ENCODE measurements around the gene TM4SF18.
A peak's percentile ranks its signal among the peaks of the same experiment; 100 is the strongest.
"Not testable (repeated sequence)": the region's sequence is repeated elsewhere in the genome, so short reads cannot be mapped to it uniquely, and the experiment has no call there.

Gene TM4SF18

GRCh38 chr3:149333176-149333859 is at the start of gene TM4SF18:
Gene TM4SF18 (minus strand): TSS chr3:149333636. CDS start chr3:149333382, 254 bp downstream.
- Histone ChIP-seq H3K4me1 (ENCODE audit: control insufficient read depth in 1 of 2, insufficient read depth in 2 of 2, low read length in 2 of 2) (no peaks in the 10 kb centered on the region), H3K9me3 (ENCODE audit: control insufficient read depth in 1 of 2, low read length in 2 of 2) (no peaks in the 10 kb centered on the region), H3K27ac (ENCODE audit: low read length) (peak within 1 kb of the TSS; percentile 36), H3K4me3 (ENCODE audit: low read depth in 1 of 2, low read length in 2 of 2) (no peak within 1 kb of the TSS), H3K36me3 (ENCODE audit: control insufficient read depth in 1 of 2, insufficient read depth in 2 of 2, low read length in 2 of 2) (no peaks in the 10 kb centered on the region), H3K27me3 (ENCODE audit: low read depth, low read length) (no peaks in the 10 kb centered on the region)

- H3K27me3 ChIP-seq (ENCODE audit: low read depth, low read length): no peaks in the 10 kb centered on the region
- peaks cover 0 to 4% of the 10 kb centered on the region in 2 donors for H3K36me3 ChIP-seq (ENCODE audit: control insufficient read depth in 1 of 2, insufficient read depth in 2 of 2, low read length in 2 of 2)
- H3K4me1 ChIP-seq (ENCODE audit: control insufficient read depth in 1 of 2, insufficient read depth in 2 of 2, low read length in 2 of 2): peaks cover 5 to 22% of the 10 kb centered on the region in 2 donors
- H3K4me3 ChIP-seq (ENCODE audit: low read depth in 1 of 2, low read length in 2 of 2): no peak overlapping the region
- no peaks in the 10 kb centered on the region for H3K9me3 ChIP-seq (ENCODE audit: control insufficient read depth in 1 of 2, low read length in 2 of 2)
- H3K27ac ChIP-seq (ENCODE audit: low read length): no peak overlapping the region
Measured at GRCh38 chr3:149382518-149382917, 49.1 kb upstream of the TM4SF18 start.

GRCh38 chr3:149382101-149382467 is 48.6 kb upstream of the TM4SF18 start:
- Histone ChIP-seq H3K4me1 (ENCODE audit: control insufficient read depth in 1 of 2, insufficient read depth in 2 of 2, low read length in 2 of 2) (peaks cover 5 to 22% of the 10 kb centered on the region in 2 donors), H3K36me3 (ENCODE audit: control insufficient read depth in 1 of 2, insufficient read depth in 2 of 2, low read length in 2 of 2) (peaks cover 0 to 4% of the 10 kb centered on the region in 2 donors), H3K4me3 (ENCODE audit: low read depth in 1 of 2, low read length in 2 of 2) (no peak overlapping the region), H3K9me3 (ENCODE audit: control insufficient read depth in 1 of 2, low read length in 2 of 2) (no peaks in the 10 kb centered on the region), H3K27ac (ENCODE audit: low read length) (no peak overlapping the region), H3K27me3 (ENCODE audit: low read depth, low read length) (no peaks in the 10 kb centered on the region)

GRCh38 chr3:149381173-149382100 is 48.0 kb upstream of the TM4SF18 start:
- H3K27ac ChIP-seq (ENCODE audit: low read length): no peak overlapping the region
- no peaks in the 10 kb centered on the region for H3K27me3 ChIP-seq (ENCODE audit: low read depth, low read length)
- no peak overlapping the region for H3K4me3 ChIP-seq (ENCODE audit: low read depth in 1 of 2, low read length in 2 of 2)
- H3K4me1 ChIP-seq (ENCODE audit: control insufficient read depth in 1 of 2, insufficient read depth in 2 of 2, low read length in 2 of 2): peaks cover 5 to 24% of the 10 kb centered on the region in 2 donors
- no peaks in the 10 kb centered on the region for H3K9me3 ChIP-seq (ENCODE audit: control insufficient read depth in 1 of 2, low read length in 2 of 2)
- H3K36me3 ChIP-seq (ENCODE audit: control insufficient read depth in 1 of 2, insufficient read depth in 2 of 2, low read length in 2 of 2): no peaks in the 10 kb centered on the region

GRCh38 chr3:149380220-149380619 is 46.8 kb upstream of the TM4SF18 start:
- not testable (repeated sequence) for H3K9me3 ChIP-seq (ENCODE audit: control insufficient read depth in 1 of 2, low read length in 2 of 2); H3K4me3 ChIP-seq (ENCODE audit: low read depth in 1 of 2, low read length in 2 of 2); H3K27me3 ChIP-seq (ENCODE audit: low read depth, low read length); H3K36me3 ChIP-seq (ENCODE audit: control insufficient read depth in 1 of 2, insufficient read depth in 2 of 2, low read length in 2 of 2); H3K27ac ChIP-seq (ENCODE audit: low read length)
- peaks cover 5 to 19% of the 10 kb centered on the region in 2 donors for H3K4me1 ChIP-seq (ENCODE audit: control insufficient read depth in 1 of 2, insufficient read depth in 2 of 2, low read length in 2 of 2)

- Histone ChIP-seq H3K4me1 (ENCODE audit: control insufficient read depth in 1 of 2, insufficient read depth in 2 of 2, low read length in 2 of 2) (peaks cover 5 to 19% of the 10 kb centered on the region in 2 donors), H3K27ac (ENCODE audit: low read length) (peak overlapping the region; percentile 11), H3K36me3 (ENCODE audit: control insufficient read depth in 1 of 2, insufficient read depth in 2 of 2, low read length in 2 of 2) (no peaks in the 10 kb centered on the region), H3K9me3 (ENCODE audit: control insufficient read depth in 1 of 2, low read length in 2 of 2) (no peaks in the 10 kb centered on the region), H3K27me3 (ENCODE audit: low read depth, low read length) (no peaks in the 10 kb centered on the region), H3K4me3 (ENCODE audit: low read depth in 1 of 2, low read length in 2 of 2) (no peak overlapping the region)
Measured at GRCh38 chr3:149378478-149379309, 45.3 kb upstream of the TM4SF18 start.

GRCh38 chr3:149377408-149378364 is 44.2 kb upstream of the TM4SF18 start, which contains the start of gene TM4SF1:
Gene TM4SF1 (minus strand): TSS chr3:149377649. CDS start chr3:149377547, 102 bp downstream.
- no peaks in the 10 kb centered on the region for H3K36me3 ChIP-seq (ENCODE audit: control insufficient read depth in 1 of 2, insufficient read depth in 2 of 2, low read length in 2 of 2)
- H3K27me3 ChIP-seq (ENCODE audit: low read depth, low read length): no peaks in the 10 kb centered on the region
- peak within 1 kb of the TSS; percentile 81 for H3K27ac ChIP-seq (ENCODE audit: low read length)
- H3K9me3 ChIP-seq (ENCODE audit: control insufficient read depth in 1 of 2, low read length in 2 of 2): no peaks in the 10 kb centered on the region
- H3K4me1 ChIP-seq (ENCODE audit: control insufficient read depth in 1 of 2, insufficient read depth in 2 of 2, low read length in 2 of 2): peaks cover 5 to 19% of the 10 kb centered on the region in 2 donors
- peak within 1 kb of the TSS; percentile 44 to 61 for H3K4me3 ChIP-seq (ENCODE audit: low read depth in 1 of 2, low read length in 2 of 2)

GRCh38 chr3:149376718-149377407 is 43.4 kb upstream of the TM4SF18 start:
- Histone ChIP-seq H3K27me3 (ENCODE audit: low read depth, low read length) (no peaks in the 10 kb centered on the region), H3K9me3 (ENCODE audit: control insufficient read depth in 1 of 2, low read length in 2 of 2) (no peaks in the 10 kb centered on the region), H3K27ac (ENCODE audit: low read length) (peak overlapping the region; percentile 81), H3K4me1 (ENCODE audit: control insufficient read depth in 1 of 2, insufficient read depth in 2 of 2, low read length in 2 of 2) (peaks cover 5 to 19% of the 10 kb centered on the region in 2 donors), H3K4me3 (ENCODE audit: low read depth in 1 of 2, low read length in 2 of 2) (peak overlapping the region; percentile 44 to 61), H3K36me3 (ENCODE audit: control insufficient read depth in 1 of 2, insufficient read depth in 2 of 2, low read length in 2 of 2) (no peaks in the 10 kb centered on the region)

GRCh38 chr3:149375501-149376196 is 42.2 kb upstream of the TM4SF18 start:
- Histone ChIP-seq H3K9me3 (ENCODE audit: control insufficient read depth in 1 of 2, low read length in 2 of 2) (no peaks in the 10 kb centered on the region), H3K27ac (ENCODE audit: low read length) (peak overlapping the region; percentile 12), H3K27me3 (ENCODE audit: low read depth, low read length) (no peaks in the 10 kb centered on the region), H3K4me3 (ENCODE audit: low read depth in 1 of 2, low read length in 2 of 2) (peak overlapping the region; percentile 37 to 49), H3K36me3 (ENCODE audit: control insufficient read depth in 1 of 2, insufficient read depth in 2 of 2, low read length in 2 of 2) (no peaks in the 10 kb centered on the region), H3K4me1 (ENCODE audit: control insufficient read depth in 1 of 2, insufficient read depth in 2 of 2, low read length in 2 of 2) (peaks cover 13 to 32% of the 10 kb centered on the region in 2 donors)

All from muscle layer of duodenum (tissue), 2 donors.